Neural cell (in vitro differentiated cells): ENCODE measurements around the gene EPS8. TPM values are rescaled to one million over a fixed set of nuclear protein-coding genes. Genes with fewer than 3 reads are reported as not detected.

Experiments
- H2AFZ ChIP-seq: fragments of 200-600, 300-800 bp; sonication (generic), shearing (Covaris generic); 2 replicates; pipeline ENCODE4 v1.6.0; 2014; ENCODE audit warnings: low read depth, mild to moderate bottlenecking, antibody characterized with exemption, low read length, moderate library complexity
- H3F3A ChIP-seq: fragments of 200-600 bp; shearing (Covaris generic); 2 replicates; pipeline ENCODE4 v1.6.1; 2016; ENCODE audit warnings: mild to moderate bottlenecking, moderate library complexity, mixed read lengths, antibody characterized with exemption, low read length; ENCODE audit not compliant: insufficient read depth, poor library complexity, severe bottlenecking
- H3K27ac ChIP-seq: fragments of 200-600, 300-800 bp; sonication (generic), shearing (Covaris generic); 2 replicates; pipeline ENCODE4 v1.5.1; 2014; ENCODE audit warnings: mild to moderate bottlenecking, low read length, moderate library complexity
- H3K27me3 ChIP-seq: fragments of 300-800, 200-600 bp; sonication (generic), shearing (Covaris generic); 2 replicates; pipeline ENCODE4 v1.6.0; 2014; ENCODE audit warnings: mild to moderate bottlenecking, low read depth, low read length, moderate library complexity; ENCODE audit not compliant: insufficient read depth
- H3K36me3 ChIP-seq: fragments of 300-800, 200-600 bp; sonication (generic), shearing (Covaris generic); 2 replicates; pipeline ENCODE4 v1.5.1; 2014; ENCODE audit warnings: mild to moderate bottlenecking, antibody characterized with exemption, low read length, moderate library complexity; ENCODE audit not compliant: insufficient read depth
- H3K4me2 ChIP-seq: fragments of 300-800, 200-600 bp; sonication (generic), shearing (Covaris generic); 2 replicates; pipeline ENCODE4 v1.6.0; 2014; ENCODE audit warnings: mild to moderate bottlenecking, low read length
- H3K4me3 ChIP-seq: fragments of 300-800, 200-600 bp; sonication (generic), shearing (Covaris generic); 2 replicates; pipeline ENCODE4 v1.5.1; 2014; ENCODE audit warnings: mild to moderate bottlenecking, low read length, moderate library complexity
- H3K79me2 ChIP-seq: fragments of 200-600 bp; shearing (Covaris generic); replicated peaks from 2 replicates; pipeline ENCODE4 v1.6.0; 2014; ENCODE audit warnings: mild to moderate bottlenecking, low read length, moderate library complexity; ENCODE audit not compliant: insufficient read depth
- H3K9ac ChIP-seq: fragments of 300-800, 200-600 bp; sonication (generic), shearing (Covaris generic); 2 replicates; pipeline ENCODE4 v1.6.1; 2016; ENCODE audit warnings: mild to moderate bottlenecking, low read length, mixed read lengths
- H3K9me2 ChIP-seq: fragments of 200-600 bp; shearing (Covaris generic); 2 replicates; pipeline ENCODE4 v1.6.1; 2016; ENCODE audit warnings: mild to moderate bottlenecking, low read length, mixed read lengths; ENCODE audit not compliant: insufficient read depth
- H3K9me3 ChIP-seq: fragments of 200-600, 300-800 bp; sonication (generic), shearing (Covaris generic); 2 replicates; pipeline ENCODE4 v1.6.1; 2016; ENCODE audit warnings: mild to moderate bottlenecking, mixed run types, low read length, moderate library complexity, mixed read lengths
- H4K20me1 ChIP-seq: fragments of 200-600 bp; shearing (Covaris generic); 2 replicates; pipeline ENCODE4 v1.6.1; 2016; ENCODE audit warnings: mild to moderate bottlenecking, mixed run types; ENCODE audit not compliant: insufficient read depth
- CTCF ChIP-seq: fragments of 450-650 bp; IDR thresholded peaks from 2 replicates; pipeline ENCODE4 v1.5.1; 2014; ENCODE audit warnings: antibody characterized with exemption, mild to moderate bottlenecking, moderate library complexity; ENCODE audit not compliant: poor library complexity, severe bottlenecking
- EP300 ChIP-seq: fragments of 450-650 bp; conservative IDR thresholded peaks from 2 replicates; pipeline ENCODE4 v1.6.1; 2014; ENCODE audit warnings: antibody characterized with exemption, mild to moderate bottlenecking, moderate library complexity; ENCODE audit not compliant: poor library complexity, severe bottlenecking
- EZH2 ChIP-seq: fragments of 200-600, 300-800 bp; shearing (Covaris generic), sonication (generic); IDR thresholded peaks from 2 replicates; pipeline ENCODE4 v1.6.1; 2014; ENCODE audit warnings: antibody characterized with exemption, low read length, borderline replicate concordance, mild to moderate bottlenecking; ENCODE audit not compliant: insufficient read depth, poor library complexity, severe bottlenecking
- MXI1 ChIP-seq: fragments of 450-650 bp; conservative IDR thresholded peaks from 2 replicates; pipeline ENCODE4 v1.6.1; 2014; ENCODE audit warnings: antibody characterized with exemption, mild to moderate bottlenecking; ENCODE audit not compliant: poor library complexity, severe bottlenecking
- POLR2AphosphoS5 ChIP-seq: IDR thresholded peaks from 2 replicates; pipeline ENCODE4 v1.6.1; 2012
- RAD21 ChIP-seq: fragments of 450-650 bp; conservative IDR thresholded peaks from 2 replicates; pipeline ENCODE4 v1.6.1; 2014; ENCODE audit warnings: antibody characterized with exemption, mild to moderate bottlenecking, moderate library complexity
- SMC3 ChIP-seq: fragments of 450-650 bp; conservative IDR thresholded peaks from 2 replicates; pipeline ENCODE4 v1.6.1; 2014; ENCODE audit warnings: antibody characterized with exemption, mild to moderate bottlenecking, moderate library complexity; ENCODE audit not compliant: poor library complexity
- TAF1 ChIP-seq: IDR thresholded peaks from 2 replicates; pipeline ENCODE4 v1.6.1; 2012; ENCODE audit warnings: low read depth
- polyA plus RNA-seq: library from polyadenylated mRNA; depleted of rRNA; stranded (reverse); fragments of >200 nt; gene quantifications from 2 replicates; pipeline ENCODE4 v1.2.3, GENCODE V29; 2014
- TF ChIP-seq, protein P1 (sequence below): IDR thresholded peaks from 2 replicates; pipeline ENCODE4 v1.6.1; 2012; ENCODE audit warnings: borderline replicate concordance

Gene EPS8
- polyA plus RNA-seq, 1 donor from 2014 or later = 12.2 TPM

DNA sequence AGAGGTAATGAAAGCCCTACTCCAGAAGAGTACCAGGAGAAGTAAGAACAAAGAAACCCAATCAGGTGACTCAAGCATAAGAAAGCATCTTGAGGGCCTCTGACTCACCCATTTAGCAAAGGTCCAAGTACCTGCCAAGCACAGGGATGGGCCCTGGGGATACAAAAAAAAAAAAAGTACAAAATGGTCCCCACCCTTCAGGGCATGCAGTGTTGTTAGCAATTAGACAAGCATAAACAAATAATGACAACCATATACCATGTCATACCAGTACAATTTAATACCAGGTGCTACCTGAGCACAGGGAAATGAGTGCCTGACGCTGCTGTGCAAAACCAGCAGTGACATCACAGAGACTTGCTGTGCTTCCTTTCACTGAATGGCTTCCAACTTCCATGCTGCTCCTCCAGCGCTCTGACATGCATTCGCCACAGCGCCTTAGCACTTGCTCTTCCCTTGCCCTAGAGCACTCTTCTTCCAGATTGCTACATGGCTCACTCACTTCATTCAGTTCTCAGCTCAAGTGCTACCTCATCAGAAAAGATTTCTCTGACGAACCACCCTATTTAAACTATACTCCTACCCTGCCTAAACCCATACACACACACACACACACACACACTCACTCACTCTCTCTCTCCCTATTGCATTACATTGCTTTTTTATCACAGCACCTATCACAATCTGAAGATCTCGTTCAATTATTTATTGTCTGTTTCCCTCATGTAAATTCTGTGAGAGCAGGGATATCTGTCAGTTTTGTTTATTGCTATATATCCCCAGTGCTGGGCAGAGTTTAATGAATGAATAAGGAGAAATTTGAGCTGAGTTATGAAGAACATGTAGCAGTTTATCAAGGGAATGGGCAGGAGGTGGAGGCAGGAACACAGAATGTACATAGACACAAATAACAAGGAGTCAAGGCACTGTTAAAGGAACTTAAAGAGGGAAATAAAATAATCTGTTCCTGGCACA, 12.9 kb upstream of the EPS8 start:
- H3K79me2 ChIP-seq = no peaks in the 10 kb centered on the region
- H3K4me3 ChIP-seq = no peak overlapping the region
- no peaks in the 10 kb centered on the region for H3K9me3 ChIP-seq
- no peaks in the 10 kb centered on the region for H3K36me3 ChIP-seq
- H3K4me2 ChIP-seq = no peak overlapping the region
- no peaks in the 10 kb centered on the region for H4K20me1 ChIP-seq
- H3K27me3 ChIP-seq = no peaks in the 10 kb centered on the region
- no peaks in the 10 kb centered on the region for H3K9me2 ChIP-seq
- no peak overlapping the region for H3K9ac ChIP-seq
- TF ChIP-seq CTCF (no peak), SMC3 (no peak), POLR2AphosphoS5 (no peak), EZH2 (no peak), MXI1 (no peak), TAF1 (no peak), RAD21 (no peak), EP300 (no peak)
- TF ChIP-seq, protein P1, sequence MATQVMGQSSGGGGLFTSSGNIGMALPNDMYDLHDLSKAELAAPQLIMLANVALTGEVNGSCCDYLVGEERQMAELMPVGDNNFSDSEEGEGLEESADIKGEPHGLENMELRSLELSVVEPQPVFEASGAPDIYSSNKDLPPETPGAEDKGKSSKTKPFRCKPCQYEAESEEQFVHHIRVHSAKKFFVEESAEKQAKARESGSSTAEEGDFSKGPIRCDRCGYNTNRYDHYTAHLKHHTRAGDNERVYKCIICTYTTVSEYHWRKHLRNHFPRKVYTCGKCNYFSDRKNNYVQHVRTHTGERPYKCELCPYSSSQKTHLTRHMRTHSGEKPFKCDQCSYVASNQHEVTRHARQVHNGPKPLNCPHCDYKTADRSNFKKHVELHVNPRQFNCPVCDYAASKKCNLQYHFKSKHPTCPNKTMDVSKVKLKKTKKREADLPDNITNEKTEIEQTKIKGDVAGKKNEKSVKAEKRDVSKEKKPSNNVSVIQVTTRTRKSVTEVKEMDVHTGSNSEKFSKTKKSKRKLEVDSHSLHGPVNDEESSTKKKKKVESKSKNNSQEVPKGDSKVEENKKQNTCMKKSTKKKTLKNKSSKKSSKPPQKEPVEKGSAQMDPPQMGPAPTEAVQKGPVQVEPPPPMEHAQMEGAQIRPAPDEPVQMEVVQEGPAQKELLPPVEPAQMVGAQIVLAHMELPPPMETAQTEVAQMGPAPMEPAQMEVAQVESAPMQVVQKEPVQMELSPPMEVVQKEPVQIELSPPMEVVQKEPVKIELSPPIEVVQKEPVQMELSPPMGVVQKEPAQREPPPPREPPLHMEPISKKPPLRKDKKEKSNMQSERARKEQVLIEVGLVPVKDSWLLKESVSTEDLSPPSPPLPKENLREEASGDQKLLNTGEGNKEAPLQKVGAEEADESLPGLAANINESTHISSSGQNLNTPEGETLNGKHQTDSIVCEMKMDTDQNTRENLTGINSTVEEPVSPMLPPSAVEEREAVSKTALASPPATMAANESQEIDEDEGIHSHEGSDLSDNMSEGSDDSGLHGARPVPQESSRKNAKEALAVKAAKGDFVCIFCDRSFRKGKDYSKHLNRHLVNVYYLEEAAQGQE = no peak
- H3F3A ChIP-seq = no peaks in the 10 kb centered on the region
- no peak overlapping the region for H3K27ac ChIP-seq
- H2AFZ ChIP-seq = no peak overlapping the region

DNA sequence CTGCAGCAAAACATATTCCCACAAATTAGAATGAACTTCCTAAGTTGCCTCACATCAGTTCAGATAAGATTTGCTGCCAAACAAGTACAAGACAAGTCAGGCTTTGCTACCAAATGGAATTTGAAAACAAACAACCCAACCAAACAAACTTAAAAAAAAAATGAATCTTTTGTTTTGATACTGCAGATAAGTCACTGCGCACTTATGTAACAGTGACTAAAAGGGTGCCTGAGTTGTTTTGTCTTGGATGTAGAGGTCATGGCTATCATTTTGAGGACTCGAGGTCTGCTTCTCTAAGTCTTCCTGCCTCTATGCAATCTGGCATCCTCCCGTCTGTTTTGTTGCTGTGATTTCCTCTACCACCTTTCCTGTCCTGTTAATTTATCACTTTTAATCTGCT, 11.1 kb upstream of the EPS8 start:
- Histone ChIP-seq H3K9me3 (no peaks in the 10 kb centered on the region), H3K27ac (no peak overlapping the region), H3K79me2 (no peaks in the 10 kb centered on the region), H3F3A (no peaks in the 10 kb centered on the region), H3K4me2 (no peak overlapping the region), H3K36me3 (no peaks in the 10 kb centered on the region), H3K4me3 (no peak overlapping the region), H3K27me3 (no peaks in the 10 kb centered on the region), H3K9me2 (no peaks in the 10 kb centered on the region), H4K20me1 (no peaks in the 10 kb centered on the region), H3K9ac (no peak overlapping the region), H2AFZ (no peak overlapping the region)
- TF ChIP-seq EZH2 = no peak
- TF ChIP-seq SMC3 = no peak
- no peak for TF ChIP-seq RAD21
- TF ChIP-seq, protein P1 = no peak
- no peak for TF ChIP-seq EP300
